ENCODE measurements around the gene GIPC1.

GRCh38 chr19:14476327-14476672 lies 19.6 kb downstream of the GIPC1 start:
- TF ChIP-seq CTCF (IDR thresholded peaks at IDR 0.05) (no peak), EP300 (IDR thresholded peaks at IDR 0.05) (no peak)
